Epithelial cell of proximal tubule (primary cell): Measurements from ENCODE around the gene SRBD1. TPM values are rescaled to one million over a fixed set of nuclear protein-coding genes. Genes with fewer than 3 reads are reported as not detected.

Experiments
- DNase-seq: peaks from one replicate; pipeline ENCODE4 v3.0.0-alpha.2; 2011; ENCODE audit warnings: low read depth
- H3K4me3 ChIP-seq: 2 replicates; pipeline ENCODE4 v1.5.1; 2011; ENCODE audit warnings: low read depth, mild to moderate bottlenecking, low read length
- total RNA-seq: library from RNA; depleted of rRNA; stranded (reverse); fragments of >200 nt; gene quantifications from 2 replicates; pipeline ENCODE4 v1.2.3, GENCODE V29; 2015
- TF ChIP-seq, protein P1 (sequence below): conservative IDR thresholded peaks from 2 replicates; pipeline ENCODE4 v1.5.1; 2012; ENCODE audit warnings: low read depth, mild to moderate bottlenecking, low read length

SRBD1 gene
- total RNA-seq, 1 donor from 2014 or later: 8.1 TPM

DNA sequence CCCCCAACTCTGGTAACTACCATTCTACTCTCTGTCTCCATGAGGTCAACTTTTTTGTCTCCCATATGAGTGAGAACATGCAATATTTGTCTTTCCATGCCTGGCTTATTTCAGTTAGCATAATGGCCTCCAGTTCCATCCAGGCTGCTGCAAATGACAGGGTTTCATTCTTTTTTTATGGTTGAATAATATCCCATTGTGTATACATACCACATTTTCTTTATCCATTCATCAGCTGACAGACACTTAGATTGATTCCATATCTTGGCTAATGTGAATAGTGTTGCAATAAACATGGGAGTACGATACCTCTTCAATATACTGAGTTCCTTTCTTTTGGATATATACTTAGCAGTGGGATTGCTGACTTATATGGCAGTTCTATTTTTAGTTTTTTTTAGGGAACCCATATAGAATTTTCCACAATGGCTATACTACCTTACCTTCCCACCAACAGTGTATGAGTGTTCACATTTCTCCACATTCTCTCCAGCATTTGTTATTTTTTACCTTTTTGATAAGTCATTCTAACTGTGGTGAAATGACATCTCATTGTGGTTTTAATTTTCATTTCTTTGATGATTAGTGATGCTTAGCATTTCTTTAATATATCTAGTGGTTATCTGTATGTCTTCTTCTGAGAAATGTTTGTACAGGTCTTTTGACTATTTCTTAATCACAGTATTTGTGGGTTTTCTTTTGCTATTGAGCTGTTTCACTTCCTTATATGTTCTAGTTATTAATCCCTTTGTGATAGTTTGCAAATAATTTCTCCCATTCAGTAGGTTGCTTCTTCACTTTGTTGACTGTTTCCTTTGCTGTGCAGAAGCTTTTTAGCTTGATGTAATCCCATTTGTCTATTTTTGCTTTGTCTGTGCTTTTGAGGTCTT, 112.2 kb downstream of the SRBD1 start:
- DNase-seq: no peak
- H3K4me3 ChIP-seq: no peak overlapping the region
- TF ChIP-seq, protein P1, sequence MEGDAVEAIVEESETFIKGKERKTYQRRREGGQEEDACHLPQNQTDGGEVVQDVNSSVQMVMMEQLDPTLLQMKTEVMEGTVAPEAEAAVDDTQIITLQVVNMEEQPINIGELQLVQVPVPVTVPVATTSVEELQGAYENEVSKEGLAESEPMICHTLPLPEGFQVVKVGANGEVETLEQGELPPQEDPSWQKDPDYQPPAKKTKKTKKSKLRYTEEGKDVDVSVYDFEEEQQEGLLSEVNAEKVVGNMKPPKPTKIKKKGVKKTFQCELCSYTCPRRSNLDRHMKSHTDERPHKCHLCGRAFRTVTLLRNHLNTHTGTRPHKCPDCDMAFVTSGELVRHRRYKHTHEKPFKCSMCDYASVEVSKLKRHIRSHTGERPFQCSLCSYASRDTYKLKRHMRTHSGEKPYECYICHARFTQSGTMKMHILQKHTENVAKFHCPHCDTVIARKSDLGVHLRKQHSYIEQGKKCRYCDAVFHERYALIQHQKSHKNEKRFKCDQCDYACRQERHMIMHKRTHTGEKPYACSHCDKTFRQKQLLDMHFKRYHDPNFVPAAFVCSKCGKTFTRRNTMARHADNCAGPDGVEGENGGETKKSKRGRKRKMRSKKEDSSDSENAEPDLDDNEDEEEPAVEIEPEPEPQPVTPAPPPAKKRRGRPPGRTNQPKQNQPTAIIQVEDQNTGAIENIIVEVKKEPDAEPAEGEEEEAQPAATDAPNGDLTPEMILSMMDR: no peak

GRCh38 chr2:45497355-45497754, 113.7 kb downstream of the SRBD1 start:
- TF ChIP-seq, protein P1: no peak
- no peak overlapping the region for H3K4me3 ChIP-seq
- DNase-seq: no peak

- no peak for DNase-seq
- H3K4me3 ChIP-seq: no peak overlapping the region
- TF ChIP-seq, protein P1: no peak
Measured at GRCh38 chr2:45496869-45497268, 114.2 kb downstream of the SRBD1 start.

GRCh38 chr2:45494978-45495293, 116.1 kb downstream of the SRBD1 start:
- TF ChIP-seq, protein P1: no peak
- H3K4me3 ChIP-seq: no peak overlapping the region
- DNase-seq: no peak

DNA sequence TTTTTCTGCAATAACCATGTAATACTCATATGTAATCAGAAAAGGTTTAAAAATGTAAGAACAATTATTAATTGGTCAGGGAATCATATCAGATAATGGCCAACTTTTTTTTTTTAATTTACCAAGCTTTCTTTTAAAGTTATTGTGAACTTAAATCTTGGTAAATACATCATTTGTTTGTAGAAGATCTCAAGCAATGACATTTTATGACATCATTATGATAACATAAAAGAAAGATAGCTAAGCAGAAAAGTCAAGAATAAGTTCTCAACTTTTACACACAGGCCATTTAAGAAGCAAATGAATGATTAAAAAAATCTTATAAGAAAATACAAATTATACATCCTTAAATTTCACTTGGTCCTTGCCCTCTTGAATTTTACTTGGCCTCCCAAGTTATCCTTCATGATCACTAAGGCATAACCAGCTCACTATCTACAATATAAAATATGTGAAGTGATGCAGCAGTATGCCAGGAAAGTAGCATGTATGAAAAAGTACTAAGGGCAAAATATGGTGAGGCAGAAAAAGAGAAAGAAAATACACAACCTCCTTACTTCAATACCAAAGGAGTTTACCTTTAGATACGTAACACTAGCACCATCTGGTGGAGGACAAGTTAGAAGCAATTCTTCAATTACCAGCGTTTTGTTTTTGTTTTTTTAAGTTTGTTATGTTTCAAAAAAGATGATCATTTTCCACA, 116.6 kb downstream of the SRBD1 start:
- TF ChIP-seq, protein P1: peak; percentile 77
- no peak overlapping the region for H3K4me3 ChIP-seq
- DNase-seq: peak; percentile 20

- no peak overlapping the region for H3K4me3 ChIP-seq
- DNase-seq: no peak
- TF ChIP-seq, protein P1: no peak
Measured at GRCh38 chr2:45484965-45485364, 126.1 kb downstream of the SRBD1 start.
